HL-60 (cell line): Measurements from ENCODE around the gene PSMA5.

Source experiments
- CTCF ChIP-seq: IDR thresholded peaks from one replicate; pipeline ENCODE4 v1.5.1; 2011; ENCODE audit warnings: low read length, control low read depth, inconsistent platforms; ENCODE audit not compliant: insufficient read depth
- SPI1 ChIP-seq: IDR thresholded peaks from 2 replicates; pipeline ENCODE4 v1.6.1; 2012; ENCODE audit warnings: low read depth, mild to moderate bottlenecking, borderline replicate concordance

GRCh38 chr1:109351457-109351856 lies 74.8 kb downstream of the PSMA5 start:
- TF ChIP-seq CTCF (no peak), SPI1 (no peak)
